NB4 (cell line): Measurements from ENCODE around the gene LRFN4.

ENCODE experiments used
- DNase-seq: peaks from one replicate; pipeline ENCODE4 v3.0.0; 2010; ENCODE audit warnings: low read depth
- H3K4me3 ChIP-seq: one replicate; pipeline ENCODE4 v1.5.1; 2011; ENCODE audit warnings: mild to moderate bottlenecking, low read depth, low read length, moderate library complexity
- MYC ChIP-seq: IDR thresholded peaks from 2 replicates; pipeline ENCODE4 v1.6.1; 2011; ENCODE audit warnings: low read depth, low read length
- POLR2A ChIP-seq: IDR thresholded peaks from 2 replicates; pipeline ENCODE4 v1.6.1; 2011; ENCODE audit warnings: mild to moderate bottlenecking; ENCODE audit not compliant: insufficient read length; ENCODE audit errors: extremely low read depth
- TF ChIP-seq, protein P1 (sequence below): IDR thresholded peaks from 2 replicates; pipeline ENCODE4 v1.6.1; 2011; ENCODE audit warnings: low read depth, low read length
- TF ChIP-seq, protein P2 (sequence below): IDR thresholded peaks from one replicate; pipeline ENCODE4 v1.5.1; 2012; ENCODE audit warnings: low read depth, low read length

Gene LRFN4

DNA sequence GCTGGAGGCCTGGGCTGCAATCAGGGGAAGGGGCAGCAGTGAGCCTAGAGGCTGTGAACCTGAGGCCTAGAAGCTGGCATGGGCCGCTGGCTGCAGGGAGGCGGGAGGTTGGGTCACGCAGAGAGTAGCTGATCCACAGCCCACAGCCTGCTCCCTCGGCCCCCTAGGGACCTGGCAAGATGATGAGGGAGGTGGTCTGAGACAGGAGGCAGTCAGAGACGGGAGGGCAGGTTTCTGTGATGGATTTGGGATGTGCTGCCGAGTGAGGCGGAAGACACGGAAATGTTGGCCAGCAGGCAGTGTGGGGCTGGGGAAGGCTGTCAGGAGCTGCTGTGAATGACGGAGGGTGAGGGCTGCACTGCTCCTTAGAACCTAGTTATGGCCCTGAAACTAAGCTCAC, 22.7 kb downstream of the LRFN4 start:
- TF ChIP-seq, protein P1, sequence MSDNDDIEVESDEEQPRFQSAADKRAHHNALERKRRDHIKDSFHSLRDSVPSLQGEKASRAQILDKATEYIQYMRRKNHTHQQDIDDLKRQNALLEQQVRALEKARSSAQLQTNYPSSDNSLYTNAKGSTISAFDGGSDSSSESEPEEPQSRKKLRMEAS = no peak
- TF ChIP-seq POLR2A = no peak
- TF ChIP-seq MYC = no peak
- TF ChIP-seq, protein P2, sequence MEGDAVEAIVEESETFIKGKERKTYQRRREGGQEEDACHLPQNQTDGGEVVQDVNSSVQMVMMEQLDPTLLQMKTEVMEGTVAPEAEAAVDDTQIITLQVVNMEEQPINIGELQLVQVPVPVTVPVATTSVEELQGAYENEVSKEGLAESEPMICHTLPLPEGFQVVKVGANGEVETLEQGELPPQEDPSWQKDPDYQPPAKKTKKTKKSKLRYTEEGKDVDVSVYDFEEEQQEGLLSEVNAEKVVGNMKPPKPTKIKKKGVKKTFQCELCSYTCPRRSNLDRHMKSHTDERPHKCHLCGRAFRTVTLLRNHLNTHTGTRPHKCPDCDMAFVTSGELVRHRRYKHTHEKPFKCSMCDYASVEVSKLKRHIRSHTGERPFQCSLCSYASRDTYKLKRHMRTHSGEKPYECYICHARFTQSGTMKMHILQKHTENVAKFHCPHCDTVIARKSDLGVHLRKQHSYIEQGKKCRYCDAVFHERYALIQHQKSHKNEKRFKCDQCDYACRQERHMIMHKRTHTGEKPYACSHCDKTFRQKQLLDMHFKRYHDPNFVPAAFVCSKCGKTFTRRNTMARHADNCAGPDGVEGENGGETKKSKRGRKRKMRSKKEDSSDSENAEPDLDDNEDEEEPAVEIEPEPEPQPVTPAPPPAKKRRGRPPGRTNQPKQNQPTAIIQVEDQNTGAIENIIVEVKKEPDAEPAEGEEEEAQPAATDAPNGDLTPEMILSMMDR = no peak

DNA sequence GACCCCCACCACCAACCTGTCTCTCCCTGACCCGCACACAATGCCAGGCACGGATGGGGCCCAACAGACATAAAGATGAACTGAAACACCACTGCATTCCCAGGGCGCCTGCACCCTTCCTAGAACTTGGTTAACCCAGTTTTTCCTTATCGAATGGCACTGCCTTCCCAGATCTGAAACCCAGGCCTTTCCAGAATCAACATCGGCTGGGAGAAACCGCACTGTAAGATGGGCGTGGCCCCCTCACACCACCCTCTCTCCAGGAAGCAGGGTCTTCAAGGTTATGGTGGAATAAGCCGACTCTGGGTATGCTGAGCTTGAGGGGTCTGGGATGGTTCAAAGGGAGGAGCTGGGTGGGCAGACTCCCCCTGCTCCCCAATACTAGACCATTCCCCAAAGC, 23.1 kb downstream of the LRFN4 start:
- DNase-seq = no peak
- H3K4me3 ChIP-seq = no peak overlapping the region
- TF ChIP-seq, protein P1 = no peak
- TF ChIP-seq MYC (no peak), POLR2A (no peak)
- TF ChIP-seq, protein P2 = no peak

More for the DNA sequence above, 22.7 kb downstream of the LRFN4 start:
- H3K4me3 ChIP-seq = no peak overlapping the region
- DNase-seq = no peak

DNA sequence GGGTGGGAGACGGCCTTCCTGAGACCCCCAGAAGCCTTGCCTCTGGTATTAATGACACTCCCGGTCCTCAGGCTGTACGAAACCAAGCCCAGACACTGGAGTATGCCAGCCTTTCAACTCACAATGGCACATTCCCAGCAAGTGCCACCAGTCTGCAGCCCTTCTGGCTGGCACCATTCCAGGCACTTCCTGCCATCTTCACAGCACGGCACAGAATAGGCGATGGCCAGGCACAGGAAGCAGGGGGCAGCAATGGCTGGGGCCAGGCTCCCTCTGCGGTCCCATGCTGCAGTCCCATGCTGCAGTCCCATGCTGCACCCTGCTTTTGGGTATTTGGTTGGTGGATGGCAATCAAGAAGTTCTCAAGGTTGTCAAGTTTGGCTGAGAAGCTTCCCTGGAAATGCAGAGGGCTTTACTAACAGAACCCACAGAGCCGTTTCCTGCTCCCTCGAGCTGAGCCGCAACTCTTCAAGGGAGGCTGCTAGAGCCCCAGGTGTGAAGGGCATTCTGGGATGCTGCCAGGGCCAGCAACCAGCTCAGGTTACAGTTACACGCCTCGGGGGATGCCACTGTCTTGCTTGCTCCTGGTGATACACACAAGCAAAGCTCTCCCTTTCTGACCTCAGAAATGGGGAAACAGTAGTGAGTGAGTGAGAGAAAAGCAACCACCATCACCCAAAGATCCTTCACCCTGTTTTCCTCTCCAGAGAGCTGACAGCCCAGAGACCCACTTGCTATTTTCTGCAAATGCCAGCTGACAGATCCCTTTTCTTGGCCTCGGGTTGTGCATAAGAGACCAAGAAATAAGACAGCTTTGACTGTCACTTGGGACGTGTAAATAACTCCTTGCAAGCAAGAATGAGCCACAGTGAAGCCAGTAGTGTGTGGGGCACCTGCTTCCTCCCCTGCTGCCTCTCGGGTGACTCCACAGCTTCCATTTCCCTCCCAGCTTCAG, 23.9 kb downstream of the LRFN4 start:
- no peak for TF ChIP-seq POLR2A
- no peak for TF ChIP-seq MYC
- TF ChIP-seq, protein P1 = no peak
- TF ChIP-seq, protein P2 = no peak
- no peak overlapping the region for H3K4me3 ChIP-seq
- no peak for DNase-seq

DNA sequence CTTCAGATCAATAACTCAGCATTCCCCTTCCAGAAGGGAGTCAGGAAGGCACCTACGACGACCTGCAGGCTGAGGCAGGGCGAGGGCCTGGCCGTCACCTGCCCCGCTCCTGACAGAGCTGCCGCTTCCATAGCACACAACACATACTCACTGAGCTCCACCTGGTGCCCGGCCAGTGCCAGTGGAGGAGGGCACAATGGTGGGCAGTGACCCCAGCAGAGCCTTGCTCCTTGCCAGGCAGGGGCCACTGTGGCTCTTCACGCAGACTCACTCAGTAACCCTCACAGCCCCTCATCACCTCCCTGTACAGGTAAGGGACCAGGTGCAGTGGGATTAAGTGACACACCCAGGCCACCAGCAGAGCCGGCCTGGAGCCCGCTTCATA, 24.6 kb downstream of the LRFN4 start:
- H3K4me3 ChIP-seq = no peak overlapping the region
- DNase-seq = no peak
- TF ChIP-seq, protein P1 = no peak
- TF ChIP-seq, protein P2 = no peak
- no peak for TF ChIP-seq POLR2A
- no peak for TF ChIP-seq MYC

DNA sequence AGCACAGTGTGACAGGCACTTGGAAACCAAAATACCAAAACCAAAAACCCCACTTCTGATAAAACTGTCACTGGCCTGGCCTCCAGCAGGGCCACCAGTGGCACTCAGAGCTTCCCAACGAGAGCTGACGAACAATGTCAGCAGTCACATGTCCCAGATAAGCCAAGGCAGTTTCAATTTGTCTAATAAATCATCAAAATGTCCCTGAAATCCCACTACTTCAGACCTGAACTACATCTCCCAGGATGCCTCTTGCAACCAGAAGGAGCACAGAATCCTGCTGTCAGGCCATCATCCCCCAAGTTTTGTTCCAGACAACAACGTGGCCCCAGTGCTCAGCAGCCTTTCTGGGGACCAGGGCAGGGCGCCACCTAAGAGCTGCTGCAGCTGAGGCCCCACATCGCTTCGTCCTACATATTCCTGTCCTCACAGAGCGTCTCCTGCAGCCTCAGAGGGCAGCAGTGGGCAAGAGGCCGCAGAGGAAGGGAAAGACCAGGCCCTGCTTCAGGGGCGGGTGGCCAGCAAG, 25.1 kb downstream of the LRFN4 start:
- no peak for TF ChIP-seq POLR2A
- TF ChIP-seq, protein P1 = no peak
- no peak for TF ChIP-seq MYC
- TF ChIP-seq, protein P2 = no peak
- no peak for DNase-seq

More for the DNA sequence above, 25.1 kb downstream of the LRFN4 start:
- H3K4me3 ChIP-seq = no peak overlapping the region
